KMS-11 (cell line): Measurements from ENCODE around the gene FBXO21.

ENCODE experiments used
- H2AFZ ChIP-seq: fragments of 200-600 bp; sonication (generic); 2 replicates; pipeline ENCODE4 v1.6.1; 2016; ENCODE audit warnings: antibody characterized with exemption, mixed run types, low read depth
- H3K27ac ChIP-seq: fragments of 200-600 bp; sonication (generic); 2 replicates; pipeline ENCODE4 v1.6.1; 2016; ENCODE audit warnings: mild to moderate bottlenecking, mixed run types
- H3K27me3 ChIP-seq: fragments of 200-600 bp; sonication (generic); 2 replicates; pipeline ENCODE4 v1.6.1; 2017; ENCODE audit warnings: mild to moderate bottlenecking, low read depth, mixed run types, moderate library complexity; ENCODE audit not compliant: insufficient read depth
- H3K36me3 ChIP-seq: fragments of 200-600 bp; sonication (generic); 2 replicates; pipeline ENCODE4 v1.6.1; 2017; ENCODE audit warnings: mild to moderate bottlenecking, mixed run types; ENCODE audit not compliant: insufficient read depth
- H3K4me1 ChIP-seq: fragments of 200-600 bp; sonication (generic); 2 replicates; pipeline ENCODE4 v1.6.1; 2016; ENCODE audit warnings: mild to moderate bottlenecking, low read depth, mixed run types; ENCODE audit not compliant: poor library complexity, severe bottlenecking
- H3K4me2 ChIP-seq: fragments of 200-600 bp; sonication (generic); 2 replicates; pipeline ENCODE4 v1.7.0; 2016; ENCODE audit warnings: mild to moderate bottlenecking, mixed run types
- H3K4me3 ChIP-seq: fragments of 200-600 bp; sonication (generic); IDR thresholded peaks from 2 replicates; pipeline ENCODE4 v1.6.1; 2017; ENCODE audit warnings: low read depth, low read length, mixed read lengths; ENCODE audit not compliant: insufficient read depth
- H3K79me2 ChIP-seq: fragments of 200-600 bp; sonication (generic); 2 replicates; pipeline ENCODE4 v1.6.1; 2016; ENCODE audit warnings: low read depth, mixed run types; ENCODE audit not compliant: insufficient read depth
- H3K9ac ChIP-seq: fragments of 200-600 bp; sonication (generic); 2 replicates; pipeline ENCODE4 v1.6.1; 2016; ENCODE audit warnings: mild to moderate bottlenecking, mixed run types
- H4K20me1 ChIP-seq: fragments of 200-600 bp; sonication (generic); 2 replicates; pipeline ENCODE4 v1.6.1; 2016; ENCODE audit warnings: mild to moderate bottlenecking, mixed run types; ENCODE audit not compliant: insufficient read depth
- TF ChIP-seq, protein P1 (sequence below): fragments of 200-600 bp; sonication (generic); conservative IDR thresholded peaks from 2 replicates; pipeline ENCODE4 v1.6.1; 2017; ENCODE audit warnings: low read depth, mild to moderate bottlenecking, antibody characterized with exemption, low read length, moderate library complexity, mixed read lengths

FBXO21 gene

DNA sequence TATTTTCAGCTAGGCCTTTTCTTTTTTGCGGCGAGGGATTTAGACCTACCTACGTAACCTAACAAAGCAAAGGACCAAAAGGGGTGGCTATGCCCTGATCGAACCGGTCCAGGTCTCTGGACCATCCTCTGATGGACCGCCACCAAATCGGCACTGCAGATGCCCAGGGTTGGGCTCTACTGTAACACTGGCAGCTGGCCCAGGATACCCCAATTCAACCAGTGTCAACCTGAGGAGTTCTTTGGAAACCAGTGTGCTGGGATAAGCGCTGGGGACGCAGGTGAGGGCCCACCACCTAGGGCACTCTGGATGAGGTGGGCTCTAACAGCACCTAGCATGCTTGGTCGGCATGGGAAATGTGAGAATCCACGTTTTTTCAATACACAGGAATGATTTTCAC is 32.2 kb downstream of the FBXO21 start:
- no peaks in the 10 kb centered on the region for H3K36me3 ChIP-seq

DNA sequence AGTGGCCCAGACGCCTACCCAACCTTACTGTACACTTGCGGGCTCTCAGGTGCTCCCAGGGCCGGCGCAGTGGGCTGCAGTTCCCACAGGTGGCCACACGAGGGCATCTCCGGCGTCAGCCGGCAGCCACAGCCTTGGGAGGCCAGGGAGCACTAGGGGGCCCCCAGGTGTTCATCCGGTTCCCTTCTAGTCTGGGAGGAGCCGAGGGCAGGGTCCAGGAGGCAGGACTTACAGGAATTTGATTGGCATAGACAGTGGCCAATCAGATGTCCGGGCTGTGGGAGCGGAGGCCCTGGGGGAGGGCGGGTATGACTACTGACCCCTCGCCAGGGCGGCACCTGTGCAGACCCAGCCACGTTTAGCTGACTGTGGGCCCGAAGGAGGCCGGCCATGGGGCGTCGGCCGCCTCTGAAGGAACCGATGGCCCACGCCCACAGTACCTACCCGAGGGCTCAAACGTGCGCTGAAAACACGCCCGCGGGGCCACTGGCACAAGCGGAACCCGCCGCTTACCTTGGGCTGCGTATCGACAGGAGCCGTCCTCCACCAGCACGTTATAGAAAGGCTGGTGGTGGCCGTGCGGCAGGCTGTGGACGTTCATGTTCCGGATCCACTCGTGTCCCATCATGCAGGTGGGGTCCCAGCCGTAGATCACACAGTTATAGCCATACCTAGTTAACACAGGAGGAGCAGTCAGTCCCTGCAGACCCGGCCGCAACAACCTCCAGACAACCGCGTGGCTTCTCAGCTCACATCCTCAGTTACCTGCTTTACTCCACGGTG is 34.8 kb downstream of the FBXO21 start:
- H3K9ac ChIP-seq = no peak overlapping the region
- no peak overlapping the region for H3K27ac ChIP-seq
- no peak overlapping the region for H2AFZ ChIP-seq
- no peak overlapping the region for H3K4me2 ChIP-seq
- no peaks in the 10 kb centered on the region for H3K79me2 ChIP-seq
- H3K36me3 ChIP-seq = no peaks in the 10 kb centered on the region
- no peaks in the 10 kb centered on the region for H3K27me3 ChIP-seq
- H3K4me1 ChIP-seq = no peaks in the 10 kb centered on the region
- no peak overlapping the region for H3K4me3 ChIP-seq
- TF ChIP-seq, protein P1, sequence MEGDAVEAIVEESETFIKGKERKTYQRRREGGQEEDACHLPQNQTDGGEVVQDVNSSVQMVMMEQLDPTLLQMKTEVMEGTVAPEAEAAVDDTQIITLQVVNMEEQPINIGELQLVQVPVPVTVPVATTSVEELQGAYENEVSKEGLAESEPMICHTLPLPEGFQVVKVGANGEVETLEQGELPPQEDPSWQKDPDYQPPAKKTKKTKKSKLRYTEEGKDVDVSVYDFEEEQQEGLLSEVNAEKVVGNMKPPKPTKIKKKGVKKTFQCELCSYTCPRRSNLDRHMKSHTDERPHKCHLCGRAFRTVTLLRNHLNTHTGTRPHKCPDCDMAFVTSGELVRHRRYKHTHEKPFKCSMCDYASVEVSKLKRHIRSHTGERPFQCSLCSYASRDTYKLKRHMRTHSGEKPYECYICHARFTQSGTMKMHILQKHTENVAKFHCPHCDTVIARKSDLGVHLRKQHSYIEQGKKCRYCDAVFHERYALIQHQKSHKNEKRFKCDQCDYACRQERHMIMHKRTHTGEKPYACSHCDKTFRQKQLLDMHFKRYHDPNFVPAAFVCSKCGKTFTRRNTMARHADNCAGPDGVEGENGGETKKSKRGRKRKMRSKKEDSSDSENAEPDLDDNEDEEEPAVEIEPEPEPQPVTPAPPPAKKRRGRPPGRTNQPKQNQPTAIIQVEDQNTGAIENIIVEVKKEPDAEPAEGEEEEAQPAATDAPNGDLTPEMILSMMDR = peak; percentile 75
- H4K20me1 ChIP-seq = no peaks in the 10 kb centered on the region

More for the DNA sequence above, 32.2 kb downstream of the FBXO21 start:
- H3K4me1 ChIP-seq = no peaks in the 10 kb centered on the region
- no peak overlapping the region for H3K4me3 ChIP-seq
- H3K79me2 ChIP-seq = no peaks in the 10 kb centered on the region
- H3K9ac ChIP-seq = no peak overlapping the region
- H3K27me3 ChIP-seq = no peaks in the 10 kb centered on the region
- no peak overlapping the region for H2AFZ ChIP-seq
- TF ChIP-seq, protein P1 = no peak
- no peak overlapping the region for H3K4me2 ChIP-seq
- no peaks in the 10 kb centered on the region for H4K20me1 ChIP-seq
- H3K27ac ChIP-seq = no peak overlapping the region

DNA sequence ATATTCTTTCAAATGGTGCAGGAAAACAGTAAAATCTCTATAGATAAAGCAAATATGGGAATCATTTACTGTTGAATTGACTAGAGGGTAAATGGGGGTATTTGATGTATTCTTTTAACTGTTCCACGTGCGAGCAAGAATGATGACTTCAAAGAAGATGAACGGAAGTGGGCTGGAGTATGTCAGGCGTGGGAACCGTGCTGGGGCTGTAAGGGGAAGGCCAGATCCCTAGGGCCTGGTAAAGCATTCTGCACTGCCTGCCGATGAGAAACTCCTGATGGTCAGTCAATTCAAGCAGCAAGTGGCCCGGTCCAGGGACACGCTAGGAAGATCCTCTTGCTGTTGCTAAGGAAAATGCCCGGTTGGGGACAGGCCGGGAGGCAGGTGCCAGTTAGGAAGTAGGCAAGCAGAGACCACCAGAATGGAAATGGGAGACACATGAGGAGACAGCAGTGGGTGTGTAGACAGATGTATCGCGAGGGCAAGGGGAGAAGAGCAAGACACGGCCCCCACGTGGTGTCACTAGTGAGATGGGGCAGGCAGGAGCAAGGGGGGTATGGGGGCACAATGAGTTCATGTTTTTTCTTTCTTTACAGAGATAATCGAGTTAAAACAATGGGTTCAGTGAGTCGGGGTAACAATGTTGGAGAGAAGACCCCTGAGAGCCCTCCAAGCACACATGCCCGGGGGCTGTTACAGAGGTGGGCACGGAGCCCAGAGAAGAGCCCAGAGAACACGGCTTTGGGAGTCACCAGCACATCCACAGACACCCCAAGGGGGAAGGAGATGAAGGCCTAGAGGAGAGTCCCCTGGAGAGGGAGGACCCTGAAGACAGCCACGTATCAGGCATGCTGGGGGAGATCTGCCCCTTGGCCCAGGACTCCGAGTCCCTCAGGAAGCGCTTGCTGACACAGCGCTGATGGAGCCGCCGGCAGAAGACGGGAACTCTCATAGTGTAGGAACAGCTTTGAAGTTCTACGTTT is 37.2 kb downstream of the FBXO21 start:
- Histone ChIP-seq H3K4me3 (no peak overlapping the region), H3K36me3 (no peaks in the 10 kb centered on the region), H2AFZ (no peak overlapping the region)

DNA sequence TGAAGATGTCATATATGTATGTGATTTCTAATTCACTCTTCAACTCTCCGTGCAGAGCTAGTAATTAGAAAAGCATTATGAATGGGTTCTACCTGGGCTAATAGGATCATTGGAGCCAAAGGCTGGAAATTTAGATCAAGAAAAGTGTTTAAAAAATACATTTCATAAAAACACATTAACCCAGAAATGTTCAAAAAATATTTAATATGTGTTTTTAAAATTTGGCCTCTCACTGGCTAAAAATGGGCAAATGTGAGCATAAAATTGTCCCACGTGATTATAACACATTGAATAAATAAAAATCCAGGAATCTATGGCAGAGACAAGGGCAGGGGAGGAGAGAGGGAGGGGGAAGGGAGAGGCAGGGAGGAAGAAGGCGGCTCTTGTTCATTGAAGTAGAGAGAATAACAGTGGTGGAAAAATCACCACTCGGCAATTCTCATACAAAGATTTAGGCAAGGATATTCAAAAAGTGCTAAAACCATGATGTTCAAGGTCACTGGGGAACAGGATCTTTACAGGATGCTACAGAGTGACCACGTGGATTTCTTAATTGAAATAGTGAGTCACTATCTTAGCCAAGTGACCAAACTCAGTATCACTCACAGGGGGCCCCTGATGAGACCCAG is 38.8 kb downstream of the FBXO21 start:
- Histone ChIP-seq H3K27ac (no peak overlapping the region), H3K27me3 (no peaks in the 10 kb centered on the region), H2AFZ (no peak overlapping the region), H3K4me1 (no peaks in the 10 kb centered on the region), H3K4me3 (no peak overlapping the region), H4K20me1 (no peaks in the 10 kb centered on the region), H3K36me3 (no peaks in the 10 kb centered on the region), H3K4me2 (no peak overlapping the region), H3K79me2 (no peaks in the 10 kb centered on the region), H3K9ac (no peak overlapping the region)
- TF ChIP-seq, protein P1 = 0 out of 2 replicates have a peak, but pooled peaks have one; percentile 8

More for the DNA sequence above, 37.2 kb downstream of the FBXO21 start:
- no peak overlapping the region for H3K4me2 ChIP-seq
- TF ChIP-seq, protein P1 = no peak
- H3K27ac ChIP-seq = no peak overlapping the region
- no peaks in the 10 kb centered on the region for H3K79me2 ChIP-seq
- H3K9ac ChIP-seq = no peak overlapping the region
- no peaks in the 10 kb centered on the region for H3K4me1 ChIP-seq
- H3K27me3 ChIP-seq = no peaks in the 10 kb centered on the region
- H4K20me1 ChIP-seq = no peaks in the 10 kb centered on the region
